HCEC 1CT (cell line): Measurements from ENCODE around the gene PPP6R2.

Experiments used
- DNase-seq: peaks from one replicate; pipeline ENCODE4 v3.0.0-alpha.2; 2017

Gene PPP6R2

GRCh38 chr22:50454556-50455075 lies 111.5 kb downstream of the PPP6R2 start:
- DNase-seq, result no peak

- DNase-seq, result no peak
Measured at GRCh38 chr22:50455201-50455600, 112.1 kb downstream of the PPP6R2 start.

DNA sequence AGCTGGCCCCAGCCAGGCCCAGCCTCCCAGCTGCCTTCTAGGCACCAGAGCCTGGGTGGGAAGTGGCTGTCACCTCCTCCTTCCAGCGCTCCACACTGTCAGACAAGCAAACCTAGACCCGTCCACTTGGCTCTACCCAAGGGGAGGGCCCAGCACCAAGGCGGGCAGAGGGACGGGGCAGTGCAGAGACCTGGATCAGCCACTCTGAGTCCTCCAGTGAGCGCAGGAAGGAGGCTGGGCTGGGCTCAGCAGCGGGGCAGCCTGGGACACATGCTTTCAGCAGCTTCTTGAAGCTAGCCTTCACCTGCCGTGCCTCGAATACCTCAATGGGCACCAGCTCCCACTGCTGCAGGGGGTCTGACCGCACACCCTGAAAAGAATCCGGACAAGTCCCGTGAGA lies 112.9 kb downstream of the PPP6R2 start:
- no peak for DNase-seq

GRCh38 chr22:50456466-50457234 lies 113.5 kb downstream of the PPP6R2 start:
- no peak for DNase-seq

DNA sequence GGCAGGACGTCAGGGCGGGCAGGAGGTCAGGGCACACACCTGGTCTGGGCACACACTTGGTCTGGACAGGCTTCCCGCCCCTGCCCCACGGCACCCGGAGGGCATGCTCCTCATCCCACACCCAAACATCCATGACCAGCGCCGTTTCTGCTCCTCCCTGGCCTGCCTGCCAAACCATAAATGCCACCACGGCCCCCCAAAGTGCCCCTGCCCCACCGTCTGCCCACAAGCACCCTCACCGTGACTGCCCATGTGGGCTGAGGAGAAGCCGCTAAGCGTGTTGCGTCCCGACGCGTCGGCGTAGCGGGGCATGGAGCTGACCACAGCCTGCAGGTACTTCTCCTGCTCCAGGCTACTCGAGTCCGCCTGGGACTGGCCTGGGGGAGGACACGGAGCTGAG lies 115.9 kb downstream of the PPP6R2 start:
- no peak for DNase-seq

DNA sequence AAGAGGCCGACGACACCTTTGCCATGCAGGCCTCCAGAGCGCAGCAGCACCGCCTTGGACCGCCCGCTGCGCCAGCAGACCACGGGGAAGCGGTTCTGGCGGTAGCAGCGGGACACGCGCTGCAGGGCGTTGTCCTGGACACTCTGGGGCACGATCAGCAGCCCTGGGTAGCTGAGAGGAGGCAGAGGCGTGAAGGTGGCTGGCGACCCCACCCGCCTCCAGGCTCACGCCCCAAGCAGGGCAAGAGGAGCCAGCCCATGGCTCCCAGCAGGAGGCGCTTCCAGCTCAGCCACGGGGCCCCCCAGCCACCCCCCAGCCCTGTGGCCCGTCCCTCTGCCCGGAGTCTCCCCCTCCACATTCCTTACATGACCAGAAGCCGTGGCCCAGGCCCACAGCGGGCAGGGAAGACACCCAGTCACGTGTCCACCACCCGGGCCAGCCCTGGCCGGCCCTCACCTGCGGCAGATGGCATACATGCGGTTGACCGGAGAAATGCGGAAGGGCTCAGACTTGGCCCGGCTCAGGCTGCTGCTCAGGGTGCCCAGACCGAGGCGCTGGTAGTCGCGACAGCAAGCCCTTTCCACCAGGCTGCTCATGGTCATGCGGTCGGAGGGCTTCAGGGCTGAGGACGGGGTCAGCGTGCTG lies 116.5 kb downstream of the PPP6R2 start:
- DNase-seq, result no peak

- DNase-seq, result no peak
Measured at GRCh38 chr22:50460938-50461337, 117.8 kb downstream of the PPP6R2 start.

DNA sequence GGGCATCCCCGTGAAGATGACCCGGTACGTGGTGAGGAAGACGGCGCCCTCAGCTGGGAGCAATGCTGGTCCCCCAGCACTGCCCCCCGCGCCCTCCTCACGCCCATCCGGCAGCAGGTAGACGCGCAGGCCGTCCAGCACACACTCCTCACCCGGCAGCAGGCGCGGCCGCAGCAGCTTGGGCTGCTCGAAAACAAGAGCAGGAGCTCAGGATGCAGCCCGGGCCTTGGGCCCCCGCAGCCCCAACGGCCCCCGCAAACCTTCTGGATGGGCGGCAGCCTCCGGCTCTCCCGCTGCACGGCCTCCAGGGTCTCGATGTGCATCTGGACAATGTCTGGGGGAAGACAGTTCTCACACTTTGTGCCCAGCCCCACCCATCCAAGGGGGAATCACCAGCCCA lies 118.4 kb downstream of the PPP6R2 start:
- DNase-seq, result no peak

- DNase-seq, result no peak
Measured at GRCh38 chr22:50461979-50462540, 118.9 kb downstream of the PPP6R2 start.

- DNase-seq, result no peak
Measured at GRCh38 chr22:50463188-50463900, 120.2 kb downstream of the PPP6R2 start.

- no peak for DNase-seq
Measured at GRCh38 chr22:50464451-50464850, 121.3 kb downstream of the PPP6R2 start.

GRCh38 chr22:50465066-50465930 lies 122.2 kb downstream of the PPP6R2 start:
- no peak for DNase-seq

DNA sequence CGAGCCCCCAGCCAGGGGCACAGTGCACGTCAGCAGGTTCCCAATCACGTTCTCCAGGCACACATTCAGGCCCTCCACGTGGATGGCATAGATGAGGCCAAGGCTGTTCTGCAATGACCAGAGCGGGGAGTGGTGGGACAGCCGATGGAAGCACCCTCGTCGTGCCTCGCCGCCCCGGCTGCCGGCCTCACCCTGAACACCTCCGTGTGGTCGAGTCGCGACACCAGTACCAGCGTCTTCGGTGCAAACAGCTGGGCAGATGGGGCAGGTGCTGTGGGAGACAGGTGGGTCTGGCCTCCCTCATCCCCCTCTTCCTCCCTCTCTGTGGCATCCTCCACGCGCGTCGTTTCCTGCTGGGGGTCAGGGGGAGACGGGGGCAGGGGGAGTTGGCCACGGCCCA lies 124.2 kb downstream of the PPP6R2 start:
- DNase-seq, result no peak

GRCh38 chr22:50467773-50468440 lies 124.8 kb downstream of the PPP6R2 start:
- no peak for DNase-seq

GRCh38 chr22:50468626-50469025 lies 125.5 kb downstream of the PPP6R2 start:
- no peak for DNase-seq

DNA sequence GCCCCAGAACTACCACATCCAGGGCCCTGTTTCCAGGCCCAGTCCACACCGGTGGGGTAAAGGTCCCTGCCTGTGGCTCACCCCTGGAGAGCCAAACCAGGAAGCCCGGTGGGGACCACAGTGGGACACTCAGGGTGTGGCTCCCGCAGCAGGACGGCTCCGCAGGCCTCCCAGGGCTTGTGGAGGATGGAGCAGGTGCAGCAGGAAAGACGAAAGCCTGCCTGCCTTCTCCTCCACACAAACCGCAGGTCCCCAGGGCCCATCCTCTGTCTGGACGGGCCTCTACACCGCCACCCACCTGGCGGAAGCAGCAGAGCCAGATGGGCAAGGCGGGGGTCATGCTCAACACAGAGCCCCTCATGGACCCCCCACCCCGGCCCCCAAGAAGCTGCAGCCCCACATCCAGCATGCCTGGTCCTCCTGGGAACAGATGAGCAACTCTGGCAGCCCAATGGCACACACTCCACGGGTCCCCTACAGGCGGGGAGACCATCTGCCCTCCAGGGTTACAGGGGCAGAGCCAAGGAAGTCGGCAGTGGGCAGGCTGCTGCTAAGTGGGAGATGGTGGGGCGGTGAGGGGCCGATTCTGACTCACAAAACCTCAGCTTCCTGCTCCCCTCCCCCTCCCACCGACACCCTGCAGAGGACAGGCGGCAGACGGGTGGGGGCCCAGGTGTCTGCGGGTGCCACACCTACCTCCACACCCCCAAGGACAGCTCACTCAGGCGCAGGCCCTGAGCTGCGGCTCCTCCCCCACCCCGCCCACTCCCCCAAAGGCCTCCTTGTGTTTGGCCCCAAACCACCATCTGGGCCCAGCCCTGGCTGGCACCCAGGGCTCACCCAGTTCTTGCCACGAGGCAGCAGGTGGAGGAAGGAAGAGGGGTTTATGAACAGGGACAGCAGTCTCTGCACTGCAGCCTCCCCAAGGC lies 126.5 kb downstream of the PPP6R2 start:
- DNase-seq, result no peak

GRCh38 chr22:50470491-50470890 lies 127.4 kb downstream of the PPP6R2 start:
- DNase-seq, result no peak

GRCh38 chr22:50471197-50471847 lies 128.2 kb downstream of the PPP6R2 start:
- no peak for DNase-seq

- DNase-seq, result no peak
Measured at GRCh38 chr22:50471962-50472361, 128.8 kb downstream of the PPP6R2 start.

- DNase-seq, result no peak
Measured at GRCh38 chr22:50473088-50473487, 130.0 kb downstream of the PPP6R2 start.
